NCI-H2107 treated with DMSO at 0.1 percent for 48 hours (cell line): ENCODE data around the gene TENM3.

ENCODE experiments used
- DNase-seq: peaks from one replicate; lab custom pipeline; 2025; ENCODE audit not compliant: unreplicated experiment; lab: John Stamatoyannopoulos, UW

The TENM3 gene

DNA sequence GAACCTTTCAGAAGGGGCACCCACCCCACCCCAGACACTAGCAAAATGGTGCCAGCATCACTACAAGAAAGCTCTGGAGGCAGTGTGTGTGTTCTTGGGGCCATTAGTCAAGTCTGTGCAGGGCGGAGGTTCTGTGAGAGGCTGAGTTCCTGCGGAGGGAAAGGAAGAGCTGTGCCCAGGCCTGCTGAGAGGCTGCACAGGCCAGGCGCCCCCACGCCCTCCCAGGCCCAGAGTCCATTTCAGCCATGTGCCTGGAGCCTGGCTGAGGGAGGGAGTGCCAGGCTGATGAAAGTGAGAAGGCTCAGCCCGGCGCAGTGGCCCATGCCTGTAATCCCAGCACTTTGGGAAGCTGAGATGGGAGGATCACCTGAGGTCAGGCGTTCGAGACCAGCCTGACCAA, 584.0 kb downstream of the TENM3 start:
- DNase-seq = no peak

- DNase-seq = no peak
Measured at GRCh38 chr4:182827954-182828353, 584.8 kb downstream of the TENM3 start.

- DNase-seq = peak; percentile 35
Measured at GRCh38 chr4:182828360-182829025, 585.3 kb downstream of the TENM3 start.

GRCh38 chr4:182829196-182829595, 586.0 kb downstream of the TENM3 start:
- no peak for DNase-seq

- no peak for DNase-seq
Measured at GRCh38 chr4:182831376-182831775, 588.2 kb downstream of the TENM3 start.

DNA sequence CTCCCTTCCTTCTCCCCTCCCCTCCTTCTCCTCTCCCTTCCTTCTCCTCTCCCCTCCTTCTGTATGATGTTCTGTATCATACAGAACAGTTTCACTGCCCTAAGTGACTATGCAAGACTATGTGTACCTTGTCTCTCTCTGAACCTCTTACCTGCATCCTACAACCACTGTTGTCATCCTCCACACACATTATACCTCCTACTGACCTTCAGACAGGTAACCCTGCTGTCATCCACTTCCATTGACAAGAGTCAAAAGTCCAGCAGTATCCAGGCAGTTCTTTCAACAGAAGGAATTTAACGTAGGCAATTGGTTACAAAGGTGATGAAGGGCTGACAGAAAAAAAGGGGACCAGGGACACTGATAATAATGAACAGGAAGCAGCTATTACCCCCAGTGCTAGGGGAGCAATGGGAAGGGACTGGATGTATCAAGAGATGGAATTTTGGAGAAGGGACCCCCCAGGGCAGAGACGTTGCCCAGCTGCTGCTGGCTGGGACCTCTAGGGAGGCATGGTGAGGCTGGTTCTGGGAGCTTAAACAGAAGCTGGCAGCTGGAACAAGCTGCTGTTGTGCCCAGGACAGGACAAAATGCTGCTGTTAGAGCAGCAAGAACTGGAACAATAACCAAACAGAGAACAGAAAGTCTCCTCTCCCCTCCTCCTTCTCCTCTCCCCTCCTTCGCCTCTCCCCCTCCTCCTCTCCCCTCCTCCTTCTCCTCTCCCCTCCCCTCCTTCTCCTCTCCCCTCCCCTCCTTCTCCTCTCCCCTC, 589.3 kb downstream of the TENM3 start:
- DNase-seq = no peak

- no peak for DNase-seq
Measured at GRCh38 chr4:182835006-182835740, 592.0 kb downstream of the TENM3 start.

DNA sequence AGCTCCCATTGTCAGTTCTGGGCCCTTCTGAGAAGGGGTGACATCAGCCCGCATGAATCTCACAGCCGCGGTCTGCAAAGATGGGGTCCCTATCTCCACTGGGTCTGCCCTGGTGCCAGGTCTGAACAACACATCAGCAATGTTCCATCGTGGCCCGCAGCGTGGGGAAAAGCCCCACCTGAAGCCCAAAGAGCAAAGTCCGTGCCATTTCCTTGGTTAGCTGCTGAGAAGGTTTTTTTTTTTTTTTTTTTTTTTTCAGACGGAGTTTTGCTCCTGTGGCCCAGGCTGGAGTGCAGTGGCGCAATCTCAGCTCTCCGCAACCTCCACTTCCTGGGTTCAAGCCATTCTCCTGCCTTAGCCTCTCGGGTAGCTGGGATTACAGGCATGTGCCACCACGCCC, 594.6 kb downstream of the TENM3 start:
- DNase-seq = no peak

DNA sequence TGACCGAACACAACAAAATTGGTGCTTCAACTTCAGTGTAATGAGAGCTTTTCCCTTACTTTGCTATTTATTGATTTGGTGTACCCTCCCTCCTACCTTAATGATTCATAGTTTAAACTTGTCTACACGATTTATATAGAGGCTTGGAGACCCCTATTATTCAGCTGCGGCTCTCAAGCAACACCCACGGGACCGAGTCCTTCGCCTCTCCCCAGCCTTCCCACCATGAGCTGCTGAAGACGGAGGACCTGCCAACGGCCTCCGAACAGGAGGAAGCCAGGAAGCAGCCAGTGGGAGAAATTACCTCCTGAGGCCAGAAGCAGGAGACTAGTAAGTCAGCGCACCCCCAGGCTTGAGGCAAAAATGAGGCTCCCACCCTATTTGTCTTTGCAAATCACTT, 595.3 kb downstream of the TENM3 start:
- DNase-seq = no peak

DNA sequence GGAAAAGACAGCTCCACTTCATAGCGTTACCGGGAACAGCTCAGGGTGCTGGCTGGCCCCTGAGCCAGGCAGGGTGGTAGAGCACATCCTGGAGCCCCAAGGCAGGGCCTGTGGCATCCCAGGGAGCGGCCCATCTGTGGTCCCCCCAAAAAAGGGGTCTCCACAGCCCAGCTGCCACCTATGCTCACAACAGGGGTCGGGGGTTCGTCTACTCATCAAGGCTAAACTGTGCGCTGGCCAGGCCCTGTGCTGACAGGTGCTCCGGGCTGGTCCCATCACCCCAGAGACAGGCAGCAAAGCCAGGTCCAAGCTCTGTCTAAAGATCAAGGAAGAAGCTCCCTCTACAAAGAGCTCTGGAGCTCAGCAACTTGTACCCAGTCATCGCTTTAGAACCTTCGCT, 596.1 kb downstream of the TENM3 start:
- no peak for DNase-seq

DNA sequence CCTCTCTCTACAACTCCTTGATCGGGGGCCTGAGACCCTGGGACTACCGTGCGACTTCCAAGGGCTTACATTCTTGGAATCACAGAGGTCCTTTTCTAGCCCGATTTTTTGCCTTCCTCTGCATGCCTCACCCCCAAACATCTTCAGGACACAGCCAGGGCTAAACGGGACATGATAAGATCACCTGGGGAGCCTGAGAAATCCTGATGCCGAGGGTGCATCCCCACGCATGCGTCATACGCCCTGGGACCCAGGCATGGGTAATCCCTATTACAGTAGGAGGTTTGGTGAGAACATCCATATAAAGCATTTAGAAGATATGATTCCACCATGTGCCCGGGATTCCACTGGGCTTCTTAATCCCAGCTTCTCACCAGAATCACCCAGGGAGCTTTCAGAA, 596.9 kb downstream of the TENM3 start:
- no peak for DNase-seq

GRCh38 chr4:182842104-182842600, 599.0 kb downstream of the TENM3 start:
- no peak for DNase-seq

- DNase-seq = no peak
Measured at GRCh38 chr4:182842759-182843390, 599.7 kb downstream of the TENM3 start.

- no peak for DNase-seq
Measured at GRCh38 chr4:182843808-182844325, 600.7 kb downstream of the TENM3 start.

- DNase-seq = no peak
Measured at GRCh38 chr4:182845618-182846017, 602.4 kb downstream of the TENM3 start.

GRCh38 chr4:182846036-182846435, 602.8 kb downstream of the TENM3 start:
- no peak for DNase-seq

- DNase-seq = no peak
Measured at GRCh38 chr4:182847576-182848450, 604.6 kb downstream of the TENM3 start.

DNA sequence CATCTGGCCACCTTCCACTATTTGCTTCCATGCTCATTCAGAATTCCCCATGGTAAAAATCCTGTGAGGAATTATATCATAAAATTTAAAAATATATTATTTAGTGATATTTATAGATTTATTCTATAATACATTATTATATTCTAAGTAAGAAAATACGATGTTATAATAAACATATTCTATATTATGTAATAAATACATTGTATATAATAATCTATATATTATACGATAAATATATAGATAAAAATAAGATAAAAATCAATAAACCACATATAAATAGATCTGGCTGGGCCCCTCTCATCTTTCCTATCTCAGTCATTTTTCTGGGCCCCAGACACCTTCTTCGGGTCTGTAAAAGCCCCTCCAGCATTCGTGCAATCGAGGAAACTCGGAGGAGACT, 605.5 kb downstream of the TENM3 start:
- no peak for DNase-seq
